GM21723 (cell line): ENCODE results near the gene ALPI.

ENCODE experiments used
- ATAC-seq: cut with Tn5 transposase; IDR thresholded peaks from one replicate; pipeline ENCODE4 v1.9.1; 2021; ENCODE audit warnings: mild to moderate bottlenecking, moderate library complexity; ENCODE audit not compliant: unreplicated experiment

Gene ALPI

GRCh38 chr2:232458661-232459418, 2.9 kb downstream of the ALPI start:
- ATAC-seq, result no peak

DNA sequence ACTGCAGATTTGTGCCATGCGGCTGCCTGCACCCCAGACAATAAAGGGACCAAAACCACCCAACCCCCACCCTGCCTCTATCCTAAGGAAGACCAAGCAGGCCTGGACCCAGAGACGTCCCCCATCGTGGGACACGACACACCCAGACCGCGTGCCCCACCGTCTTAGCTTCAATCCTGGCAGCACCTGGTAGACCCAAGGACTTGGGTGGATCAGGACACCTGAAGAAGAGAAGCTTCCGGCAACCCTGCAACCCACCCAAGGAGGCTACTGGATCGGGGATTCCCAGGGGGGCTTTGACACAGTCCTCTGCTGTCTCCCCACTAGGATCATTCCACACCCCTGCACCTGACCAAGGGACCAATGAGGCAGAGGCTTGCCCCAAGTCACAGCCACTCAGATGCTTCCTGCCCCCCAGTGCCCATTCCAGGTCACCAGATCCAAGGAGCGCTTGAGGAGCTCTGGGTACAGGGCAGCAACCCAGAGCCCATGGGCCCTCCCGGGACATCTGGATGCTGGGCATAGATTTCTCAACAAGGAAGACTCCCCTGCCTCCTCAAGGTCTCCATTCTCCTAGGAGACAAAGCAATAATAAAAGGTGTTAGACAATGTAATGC, 3.6 kb downstream of the ALPI start:
- ATAC-seq, result no peak

GRCh38 chr2:232460171-232460570, 4.2 kb downstream of the ALPI start:
- no peak for ATAC-seq

- ATAC-seq, result no peak
Observed at GRCh38 chr2:232463701-232464543, 8.0 kb downstream of the ALPI start.

- ATAC-seq, result no peak
Observed at GRCh38 chr2:232464544-232464885, 8.6 kb downstream of the ALPI start.

DNA sequence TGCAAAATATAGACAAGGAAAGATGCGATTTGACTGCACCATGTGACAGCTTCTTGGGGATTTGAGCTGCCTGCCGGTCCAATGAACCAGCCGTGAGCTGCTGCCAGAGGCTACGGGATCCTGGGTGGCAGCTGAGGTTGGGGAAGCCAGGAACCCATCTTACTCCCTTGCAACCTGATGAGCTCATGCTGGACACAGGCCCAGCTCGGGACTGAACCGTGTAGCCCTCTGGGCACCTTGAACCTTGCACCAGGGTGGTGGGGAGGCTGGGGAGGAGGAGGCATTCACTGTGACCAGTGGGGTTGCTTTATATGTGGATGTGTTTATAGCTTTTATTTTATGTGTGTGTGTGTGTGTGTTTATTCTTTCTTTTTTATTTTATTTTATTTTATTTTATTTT, 9.1 kb downstream of the ALPI start:
- no peak for ATAC-seq

DNA sequence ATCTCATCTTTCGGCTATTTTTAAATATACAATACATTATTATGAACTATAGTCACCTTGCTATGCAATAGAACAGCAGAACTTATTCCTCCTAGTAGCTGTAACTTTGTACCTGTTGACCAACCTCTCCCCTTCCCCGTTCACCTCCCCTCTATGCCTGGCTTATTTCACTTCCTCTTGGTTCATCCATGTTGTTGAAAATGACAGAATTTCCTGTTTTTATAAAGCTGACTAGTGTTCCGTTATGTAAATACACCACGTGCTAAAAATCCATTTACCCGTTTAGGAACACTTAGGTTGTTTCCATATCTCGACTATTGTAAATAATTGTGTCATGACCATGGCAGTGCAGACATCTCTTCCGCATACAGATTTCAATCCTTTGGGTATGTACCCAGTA, 10.3 kb downstream of the ALPI start:
- no peak for ATAC-seq

DNA sequence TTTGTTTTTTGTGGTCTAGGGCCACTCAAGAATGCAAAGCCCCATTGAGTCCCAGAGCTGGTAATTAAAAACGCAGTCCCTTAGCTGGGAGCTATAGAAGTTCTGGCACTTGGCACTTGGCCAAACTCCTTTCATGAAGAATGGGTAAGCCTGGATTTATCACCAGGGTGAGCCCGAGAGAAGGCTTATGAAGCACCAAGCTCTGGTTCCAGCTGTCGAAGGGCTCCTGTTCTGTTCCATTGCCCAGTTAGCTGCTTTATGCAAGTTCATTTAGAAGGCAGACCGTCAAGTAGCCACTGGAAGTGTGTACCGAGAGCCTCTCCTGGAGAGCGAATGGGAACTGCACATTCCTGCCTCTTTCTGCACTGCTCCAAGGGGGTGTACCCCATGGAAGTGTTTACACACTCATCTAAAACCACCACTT, 17.5 kb downstream of the ALPI start:
- no peak for ATAC-seq

DNA sequence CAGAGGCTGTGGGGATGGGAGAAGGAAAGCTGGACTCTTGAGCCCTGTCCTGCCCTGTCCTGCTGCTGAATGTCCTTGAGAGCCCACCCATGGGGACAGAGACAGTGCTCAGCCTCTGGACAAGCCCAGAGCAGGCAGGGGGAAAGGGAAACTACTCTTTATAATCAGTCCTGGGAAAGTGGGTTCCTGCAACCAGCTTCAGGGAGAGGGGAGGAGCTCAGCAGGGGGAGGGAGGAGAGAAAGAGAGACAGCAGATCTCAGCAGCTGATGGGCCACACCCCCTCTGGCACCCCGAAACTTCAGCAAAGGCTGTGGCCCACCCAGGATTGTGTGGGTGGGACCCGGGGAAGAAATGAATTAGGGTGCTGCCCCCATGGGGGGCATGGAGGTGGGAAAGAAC, 20.1 kb downstream of the ALPI start:
- no peak for ATAC-seq

DNA sequence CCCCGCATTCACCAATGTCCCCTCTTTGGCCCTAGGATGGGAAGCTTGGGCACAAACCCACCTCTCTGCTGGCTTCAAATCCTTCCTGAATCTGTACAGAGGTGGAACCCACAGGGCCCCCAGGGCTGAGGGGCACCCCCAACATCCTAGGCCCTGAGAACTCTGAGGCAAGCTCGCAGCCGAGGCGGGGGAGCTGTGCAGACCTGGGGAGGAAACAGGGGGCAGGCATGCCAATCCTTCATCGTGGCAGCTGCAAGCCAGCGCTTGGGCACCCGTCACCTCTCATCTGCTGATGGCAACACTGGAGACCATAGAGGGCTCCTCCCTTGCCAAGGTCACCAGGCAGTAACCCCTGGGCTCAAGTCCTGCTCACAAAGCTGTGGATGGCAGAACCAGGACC, 20.8 kb downstream of the ALPI start:
- no peak for ATAC-seq

DNA sequence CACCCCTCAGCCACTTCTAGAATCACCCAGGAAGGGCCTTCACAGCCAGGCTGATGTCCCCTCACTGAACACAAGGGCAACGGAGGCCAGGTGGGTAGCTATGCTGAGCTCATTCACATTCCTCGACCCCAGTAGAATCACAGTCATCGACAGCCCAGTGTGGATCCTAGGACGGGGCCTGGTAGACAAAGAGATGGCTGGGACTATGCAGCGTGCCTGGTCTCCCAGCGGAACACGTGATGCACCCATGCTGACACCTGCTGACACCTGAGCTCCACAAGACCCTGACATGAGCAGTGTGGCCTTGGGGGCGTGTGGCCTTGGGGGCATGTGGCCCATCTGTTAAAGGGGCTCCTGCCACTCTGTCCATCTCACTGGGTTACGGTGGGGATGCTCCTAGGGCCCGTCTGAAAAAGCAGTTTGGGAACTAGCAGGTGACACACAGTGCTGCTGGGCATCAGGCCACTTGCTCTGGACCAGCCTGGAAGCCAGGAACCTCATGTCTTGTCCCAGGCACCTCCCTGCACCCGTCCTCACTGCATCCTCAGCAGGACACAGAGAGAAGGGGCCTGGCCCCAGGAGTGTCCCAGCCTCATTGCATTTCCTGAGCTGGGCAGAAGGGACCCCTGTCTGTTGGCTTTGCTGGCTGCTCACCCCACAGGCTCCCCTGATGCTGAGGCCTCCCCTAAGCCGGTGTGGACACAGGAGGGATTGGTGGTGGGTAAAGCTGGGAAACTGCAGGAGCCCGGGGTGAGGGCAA, 22.0 kb downstream of the ALPI start:
- ATAC-seq, result no peak

GRCh38 chr2:232478571-232479340, 22.8 kb downstream of the ALPI start:
- no peak for ATAC-seq

- ATAC-seq, result no peak
Observed at GRCh38 chr2:232479341-232480200, 23.6 kb downstream of the ALPI start.

DNA sequence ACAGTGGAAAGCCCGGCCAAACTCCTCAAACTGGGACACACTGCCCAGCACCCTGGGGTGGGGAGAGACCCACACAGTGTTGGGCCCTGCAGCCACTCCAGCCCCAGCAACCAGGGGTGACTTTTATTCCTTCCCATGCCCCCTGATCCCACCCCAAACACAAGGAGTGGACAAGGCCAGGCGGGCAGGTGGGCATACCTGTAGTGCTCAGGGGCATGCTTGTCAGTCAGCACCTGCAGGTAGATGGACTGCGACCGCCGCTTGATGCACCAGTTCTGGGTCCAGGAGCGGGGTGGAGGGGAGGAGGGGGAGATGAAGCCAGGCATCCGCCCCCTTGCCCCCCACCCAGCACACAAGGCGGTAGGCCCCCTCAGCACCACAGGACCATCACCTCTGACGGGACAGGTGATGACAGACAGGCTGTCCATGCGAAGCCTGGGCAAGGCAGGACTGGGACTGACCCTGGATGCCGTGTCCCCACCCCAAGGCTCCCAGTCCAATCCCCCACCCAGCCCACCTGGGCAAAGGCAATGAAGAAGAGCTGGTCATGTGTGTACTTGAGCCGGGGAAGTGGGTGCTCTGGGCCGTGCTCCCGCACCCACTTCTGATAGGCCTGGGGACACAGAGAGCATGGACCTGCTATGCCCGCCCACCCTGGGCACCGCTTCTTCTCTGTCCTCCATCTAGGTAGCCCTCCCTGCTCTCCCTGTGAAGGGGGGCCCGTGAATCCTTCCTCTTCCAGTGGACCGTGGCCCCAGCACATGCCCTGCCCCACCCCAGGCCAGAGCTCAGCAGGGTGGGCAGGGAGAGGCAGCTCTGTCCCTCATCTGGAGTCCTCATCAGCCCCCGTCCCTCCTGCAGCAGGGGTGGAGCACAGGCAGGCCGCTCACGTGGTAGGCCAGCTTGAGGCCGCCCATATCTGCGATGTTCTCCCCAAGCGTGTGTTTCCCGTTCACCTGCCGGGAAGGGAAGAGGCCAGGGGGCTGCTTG, 24.5 kb downstream of the ALPI start:
- ATAC-seq, result no peak

DNA sequence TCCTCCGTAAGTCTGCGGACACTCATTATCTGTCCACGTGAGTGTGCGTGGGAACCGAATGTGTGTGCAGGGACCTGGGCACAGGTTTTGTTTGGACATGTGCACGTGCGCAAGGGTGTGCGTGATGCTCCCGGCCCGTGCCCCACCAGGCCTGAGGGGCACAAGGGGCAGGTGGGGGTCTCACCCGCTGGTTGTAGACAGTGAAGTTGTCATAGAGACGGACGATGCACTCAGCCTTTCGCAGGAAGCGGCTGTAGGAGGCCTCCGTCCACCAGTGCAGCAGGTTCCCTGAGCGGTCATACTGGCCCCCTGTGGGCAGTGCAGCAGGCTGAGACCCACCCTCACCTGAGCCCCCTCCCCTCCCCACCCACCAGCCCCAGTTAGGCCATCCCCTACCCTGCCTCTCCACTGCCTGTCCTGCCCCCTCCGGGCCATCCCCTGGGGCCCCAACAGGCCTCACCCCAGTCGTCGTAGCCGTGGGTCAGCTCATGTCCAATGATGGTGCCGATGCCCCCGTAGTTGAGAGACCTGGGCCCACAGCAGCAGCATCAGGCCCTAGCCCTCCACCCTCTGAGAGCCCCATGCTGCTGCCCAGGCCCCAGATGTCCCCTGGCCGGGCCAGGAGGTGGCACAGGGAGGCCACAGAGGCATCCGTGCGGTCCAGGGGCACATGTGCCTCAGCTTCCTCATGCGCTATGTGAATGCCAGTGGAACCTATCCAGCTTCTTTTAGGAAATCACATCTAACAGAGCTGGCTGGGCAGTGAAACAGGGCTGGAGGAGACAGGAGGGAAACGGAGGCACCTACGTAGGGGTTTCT, 25.6 kb downstream of the ALPI start:
- ATAC-seq, result no peak

DNA sequence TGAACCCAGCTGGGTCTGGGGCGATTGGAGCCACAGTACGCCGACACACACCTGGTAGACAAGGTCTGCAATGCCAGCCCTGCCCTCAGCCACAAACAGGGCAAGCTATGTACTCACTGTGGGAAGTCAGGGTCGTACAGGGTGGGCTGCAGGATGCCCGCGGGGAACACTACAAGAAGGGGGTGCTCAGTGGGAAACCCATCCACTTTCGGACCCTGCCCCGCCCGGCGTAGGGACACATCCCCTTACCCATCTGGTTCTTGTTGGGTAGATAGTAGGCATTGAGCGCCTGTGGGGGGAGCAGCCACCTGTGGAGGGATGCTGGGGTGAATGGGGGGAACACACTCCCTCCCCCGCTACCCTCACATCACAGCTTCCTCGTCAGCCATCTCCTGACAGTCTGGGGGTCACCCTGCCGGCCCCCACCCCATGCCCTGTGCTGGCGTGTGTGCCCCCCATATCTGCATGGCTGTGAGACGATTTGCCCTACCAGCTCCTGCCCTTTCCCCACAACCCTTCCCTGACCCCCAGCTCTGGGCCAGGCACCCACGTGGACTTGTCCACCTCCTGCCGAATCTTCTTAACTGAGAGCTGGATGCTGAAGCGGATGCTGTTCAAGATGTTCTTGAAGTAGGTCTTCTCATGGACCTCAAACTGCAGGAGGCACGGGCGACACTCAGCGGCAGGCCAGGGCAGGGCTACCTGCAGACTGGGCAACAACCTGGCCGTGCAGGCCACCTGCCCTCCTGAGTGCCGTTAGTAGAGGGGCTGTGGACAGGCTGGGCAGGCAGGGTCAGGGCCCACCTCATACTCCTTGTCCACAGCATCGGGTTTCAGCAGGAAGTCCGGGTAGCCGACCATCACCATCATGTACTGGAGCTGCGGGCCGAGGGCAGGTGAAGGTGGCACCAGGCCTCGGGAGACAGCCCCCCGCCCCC, 26.6 kb downstream of the ALPI start:
- ATAC-seq, result no peak
